Neural cell (in vitro differentiated cells): Measurements from ENCODE around the gene SERTAD2. TPM values are rescaled to one million over a fixed set of nuclear protein-coding genes. Genes with fewer than 3 reads are reported as not detected.

Experiments used
- H2AFZ ChIP-seq: fragments of 200-600, 300-800 bp; sonication (generic), shearing (Covaris generic); 2 replicates; pipeline ENCODE4 v1.6.0; 2014; ENCODE audit warnings: low read depth, mild to moderate bottlenecking, antibody characterized with exemption, low read length, moderate library complexity
- H3F3A ChIP-seq: fragments of 200-600 bp; shearing (Covaris generic); 2 replicates; pipeline ENCODE4 v1.6.1; 2016; ENCODE audit warnings: mild to moderate bottlenecking, moderate library complexity, mixed read lengths, antibody characterized with exemption, low read length; ENCODE audit not compliant: insufficient read depth, poor library complexity, severe bottlenecking
- H3K27ac ChIP-seq: fragments of 200-600, 300-800 bp; sonication (generic), shearing (Covaris generic); 2 replicates; pipeline ENCODE4 v1.5.1; 2014; ENCODE audit warnings: mild to moderate bottlenecking, low read length, moderate library complexity
- H3K27me3 ChIP-seq: fragments of 300-800, 200-600 bp; sonication (generic), shearing (Covaris generic); 2 replicates; pipeline ENCODE4 v1.6.0; 2014; ENCODE audit warnings: mild to moderate bottlenecking, low read depth, low read length, moderate library complexity; ENCODE audit not compliant: insufficient read depth
- H3K36me3 ChIP-seq: fragments of 300-800, 200-600 bp; sonication (generic), shearing (Covaris generic); 2 replicates; pipeline ENCODE4 v1.5.1; 2014; ENCODE audit warnings: mild to moderate bottlenecking, antibody characterized with exemption, low read length, moderate library complexity; ENCODE audit not compliant: insufficient read depth
- H3K4me2 ChIP-seq: fragments of 300-800, 200-600 bp; sonication (generic), shearing (Covaris generic); 2 replicates; pipeline ENCODE4 v1.6.0; 2014; ENCODE audit warnings: mild to moderate bottlenecking, low read length
- H3K4me3 ChIP-seq: fragments of 300-800, 200-600 bp; sonication (generic), shearing (Covaris generic); 2 replicates; pipeline ENCODE4 v1.5.1; 2014; ENCODE audit warnings: mild to moderate bottlenecking, low read length, moderate library complexity
- H3K79me2 ChIP-seq: fragments of 200-600 bp; shearing (Covaris generic); replicated peaks from 2 replicates; pipeline ENCODE4 v1.6.0; 2014; ENCODE audit warnings: mild to moderate bottlenecking, low read length, moderate library complexity; ENCODE audit not compliant: insufficient read depth
- H3K9ac ChIP-seq: fragments of 300-800, 200-600 bp; sonication (generic), shearing (Covaris generic); 2 replicates; pipeline ENCODE4 v1.6.1; 2016; ENCODE audit warnings: mild to moderate bottlenecking, low read length, mixed read lengths
- H3K9me2 ChIP-seq: fragments of 200-600 bp; shearing (Covaris generic); 2 replicates; pipeline ENCODE4 v1.6.1; 2016; ENCODE audit warnings: mild to moderate bottlenecking, low read length, mixed read lengths; ENCODE audit not compliant: insufficient read depth
- H3K9me3 ChIP-seq: fragments of 200-600, 300-800 bp; sonication (generic), shearing (Covaris generic); 2 replicates; pipeline ENCODE4 v1.6.1; 2016; ENCODE audit warnings: mild to moderate bottlenecking, mixed run types, low read length, moderate library complexity, mixed read lengths
- H4K20me1 ChIP-seq: fragments of 200-600 bp; shearing (Covaris generic); 2 replicates; pipeline ENCODE4 v1.6.1; 2016; ENCODE audit warnings: mild to moderate bottlenecking, mixed run types; ENCODE audit not compliant: insufficient read depth
- CTCF ChIP-seq: fragments of 450-650 bp; IDR thresholded peaks from 2 replicates; pipeline ENCODE4 v1.5.1; 2014; ENCODE audit warnings: antibody characterized with exemption, mild to moderate bottlenecking, moderate library complexity; ENCODE audit not compliant: poor library complexity, severe bottlenecking
- EP300 ChIP-seq: fragments of 450-650 bp; conservative IDR thresholded peaks from 2 replicates; pipeline ENCODE4 v1.6.1; 2014; ENCODE audit warnings: antibody characterized with exemption, mild to moderate bottlenecking, moderate library complexity; ENCODE audit not compliant: poor library complexity, severe bottlenecking
- EZH2 ChIP-seq: fragments of 200-600, 300-800 bp; shearing (Covaris generic), sonication (generic); IDR thresholded peaks from 2 replicates; pipeline ENCODE4 v1.6.1; 2014; ENCODE audit warnings: antibody characterized with exemption, low read length, borderline replicate concordance, mild to moderate bottlenecking; ENCODE audit not compliant: insufficient read depth, poor library complexity, severe bottlenecking
- MXI1 ChIP-seq: fragments of 450-650 bp; conservative IDR thresholded peaks from 2 replicates; pipeline ENCODE4 v1.6.1; 2014; ENCODE audit warnings: antibody characterized with exemption, mild to moderate bottlenecking; ENCODE audit not compliant: poor library complexity, severe bottlenecking
- POLR2AphosphoS5 ChIP-seq: IDR thresholded peaks from 2 replicates; pipeline ENCODE4 v1.6.1; 2012
- RAD21 ChIP-seq: fragments of 450-650 bp; conservative IDR thresholded peaks from 2 replicates; pipeline ENCODE4 v1.6.1; 2014; ENCODE audit warnings: antibody characterized with exemption, mild to moderate bottlenecking, moderate library complexity
- REST ChIP-seq: IDR thresholded peaks from 2 replicates; pipeline ENCODE4 v1.6.1; 2012; ENCODE audit warnings: borderline replicate concordance
- SMC3 ChIP-seq: fragments of 450-650 bp; conservative IDR thresholded peaks from 2 replicates; pipeline ENCODE4 v1.6.1; 2014; ENCODE audit warnings: antibody characterized with exemption, mild to moderate bottlenecking, moderate library complexity; ENCODE audit not compliant: poor library complexity
- TAF1 ChIP-seq: IDR thresholded peaks from 2 replicates; pipeline ENCODE4 v1.6.1; 2012; ENCODE audit warnings: low read depth
- polyA plus RNA-seq: library from polyadenylated mRNA; depleted of rRNA; stranded (reverse); fragments of >200 nt; gene quantifications from 2 replicates; pipeline ENCODE4 v1.2.3, GENCODE V29; 2014

The SERTAD2 gene
- polyA plus RNA-seq, 1 donor from 2014 or later = 4.7 TPM

GRCh38 chr2:64605991-64606478 is 47.7 kb downstream of the SERTAD2 start:
- no peak overlapping the region for H3K9ac ChIP-seq
- no peak overlapping the region for H2AFZ ChIP-seq
- H3K27me3 ChIP-seq = no peaks in the 10 kb centered on the region
- no peak overlapping the region for H3K4me3 ChIP-seq
- no peaks in the 10 kb centered on the region for H3K9me2 ChIP-seq
- TF ChIP-seq TAF1 (no peak), POLR2AphosphoS5 (no peak), RAD21 (no peak), CTCF (no peak), SMC3 (no peak), REST (no peak), EP300 (no peak), EZH2 (no peak)
- H3K36me3 ChIP-seq = no peaks in the 10 kb centered on the region
- no peaks in the 10 kb centered on the region for H3K9me3 ChIP-seq
- no peaks in the 10 kb centered on the region for H3K79me2 ChIP-seq
- H3K27ac ChIP-seq = no peak overlapping the region
- no peaks in the 10 kb centered on the region for H4K20me1 ChIP-seq
- no peak overlapping the region for H3K4me2 ChIP-seq
- H3F3A ChIP-seq = no peaks in the 10 kb centered on the region

- H3K4me3 ChIP-seq = no peak overlapping the region
- no peaks in the 10 kb centered on the region for H3K27me3 ChIP-seq
- no peaks in the 10 kb centered on the region for H3K9me3 ChIP-seq
- H3K79me2 ChIP-seq = no peaks in the 10 kb centered on the region
- H2AFZ ChIP-seq = no peak overlapping the region
- H3K9ac ChIP-seq = no peak overlapping the region
- no peaks in the 10 kb centered on the region for H3K36me3 ChIP-seq
- no peak for TF ChIP-seq EZH2
- TF ChIP-seq RAD21 = no peak
- no peak for TF ChIP-seq SMC3
- TF ChIP-seq POLR2AphosphoS5 = no peak
- TF ChIP-seq MXI1 = no peak
- no peak for TF ChIP-seq TAF1
- no peak for TF ChIP-seq EP300
- no peak for TF ChIP-seq REST
- no peak for TF ChIP-seq CTCF
- no peak overlapping the region for H3K27ac ChIP-seq
- H4K20me1 ChIP-seq = no peaks in the 10 kb centered on the region
- H3F3A ChIP-seq = no peaks in the 10 kb centered on the region
- no peak overlapping the region for H3K4me2 ChIP-seq
- no peaks in the 10 kb centered on the region for H3K9me2 ChIP-seq
Observed at GRCh38 chr2:64605026-64605471, 48.7 kb downstream of the SERTAD2 start.
